ENCODE data around the gene LARGE1.

The LARGE1 gene

DNA sequence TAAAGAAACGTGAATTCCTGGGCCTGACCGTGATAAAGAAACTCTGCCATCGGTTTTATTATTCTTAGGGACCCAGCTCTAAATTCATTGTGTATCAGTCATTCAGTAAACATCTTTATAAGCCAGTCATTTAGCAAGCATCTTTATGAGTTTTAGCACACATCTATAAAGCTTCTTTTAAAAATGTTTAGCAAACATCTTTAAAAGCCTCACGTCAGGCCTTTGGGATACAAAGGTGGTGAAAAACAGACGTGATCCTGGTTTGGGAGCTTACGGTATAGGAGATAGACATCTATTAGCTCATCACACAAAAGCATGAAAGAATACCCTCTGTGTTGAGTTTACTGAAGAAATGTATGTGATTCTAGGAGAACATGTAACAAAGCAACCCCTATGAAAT is 320.2 kb downstream of the LARGE1 start:
- TF ChIP-seq, protein P1, sequence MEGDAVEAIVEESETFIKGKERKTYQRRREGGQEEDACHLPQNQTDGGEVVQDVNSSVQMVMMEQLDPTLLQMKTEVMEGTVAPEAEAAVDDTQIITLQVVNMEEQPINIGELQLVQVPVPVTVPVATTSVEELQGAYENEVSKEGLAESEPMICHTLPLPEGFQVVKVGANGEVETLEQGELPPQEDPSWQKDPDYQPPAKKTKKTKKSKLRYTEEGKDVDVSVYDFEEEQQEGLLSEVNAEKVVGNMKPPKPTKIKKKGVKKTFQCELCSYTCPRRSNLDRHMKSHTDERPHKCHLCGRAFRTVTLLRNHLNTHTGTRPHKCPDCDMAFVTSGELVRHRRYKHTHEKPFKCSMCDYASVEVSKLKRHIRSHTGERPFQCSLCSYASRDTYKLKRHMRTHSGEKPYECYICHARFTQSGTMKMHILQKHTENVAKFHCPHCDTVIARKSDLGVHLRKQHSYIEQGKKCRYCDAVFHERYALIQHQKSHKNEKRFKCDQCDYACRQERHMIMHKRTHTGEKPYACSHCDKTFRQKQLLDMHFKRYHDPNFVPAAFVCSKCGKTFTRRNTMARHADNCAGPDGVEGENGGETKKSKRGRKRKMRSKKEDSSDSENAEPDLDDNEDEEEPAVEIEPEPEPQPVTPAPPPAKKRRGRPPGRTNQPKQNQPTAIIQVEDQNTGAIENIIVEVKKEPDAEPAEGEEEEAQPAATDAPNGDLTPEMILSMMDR (IDR thresholded peaks at IDR 0.05; ENCODE audit: borderline replicate concordance, extremely low read depth, low read length, poor library complexity, severe bottlenecking) = no peak
- no peak for TF ChIP-seq EZH2 (IDR thresholded peaks at IDR 0.05; ENCODE audit: borderline replicate concordance, low read depth, low read length, severe bottlenecking)
- DNase-seq (no peak), ATAC-seq (ENCODE audit: insufficient read depth, low read depth) (no peak)
- Histone ChIP-seq H3K27ac (ENCODE audit: low read length) (no peak overlapping the region), H3K9ac (ENCODE audit: low read depth, low read length) (no peak overlapping the region), H2AFZ (ENCODE audit: low read depth, low read length) (no peak overlapping the region), H3K4me2 (ENCODE audit: insufficient read depth, low read length) (no peak overlapping the region), H3K36me3 (ENCODE audit: insufficient read depth, low read length) (no peaks in the 10 kb centered on the region), H3K79me2 (ENCODE audit: insufficient read depth, low read length) (no peaks in the 10 kb centered on the region), H3K4me1 (ENCODE audit: insufficient read depth, low read length) (no peaks in the 10 kb centered on the region), H4K20me1 (ENCODE audit: insufficient read depth, low read length) (no peaks in the 10 kb centered on the region), H3K4me3 (ENCODE audit: low read depth in 1 of 2, low read length in 2 of 2) (no peak overlapping the region), H3K27me3 (ENCODE audit: insufficient read depth, low read length, poor library complexity) (no peaks in the 10 kb centered on the region), H3K9me3 (ENCODE audit: insufficient read depth, low read length, severe bottlenecking) (no peaks in the 10 kb centered on the region)

DNA sequence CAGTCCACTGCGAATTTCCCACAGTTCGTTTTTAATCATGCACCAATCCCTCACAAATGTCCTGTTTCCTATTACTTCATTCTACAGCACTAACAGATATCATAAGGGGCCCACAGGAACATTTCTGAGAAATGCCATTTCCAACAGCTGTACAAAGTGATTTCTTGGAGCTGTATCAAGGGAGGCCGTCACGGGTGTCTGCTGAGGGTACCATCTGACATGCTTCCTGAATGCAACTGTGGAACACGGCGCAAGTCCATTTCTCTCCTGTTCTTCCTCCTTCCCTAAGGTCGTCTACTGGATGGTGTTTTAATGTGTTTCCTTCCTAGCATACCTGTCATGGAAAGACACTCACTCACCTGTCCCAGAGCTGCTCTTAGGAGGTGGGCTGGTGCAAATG is 320.7 kb downstream of the LARGE1 start:
- Histone ChIP-seq H3K79me2 (ENCODE audit: insufficient read depth, low read length) (no peaks in the 10 kb centered on the region), H3K9ac (ENCODE audit: low read depth, low read length) (no peak overlapping the region), H3K9me3 (ENCODE audit: insufficient read depth, low read length, severe bottlenecking) (no peaks in the 10 kb centered on the region), H4K20me1 (ENCODE audit: insufficient read depth, low read length) (no peaks in the 10 kb centered on the region), H3K4me1 (ENCODE audit: insufficient read depth, low read length) (no peaks in the 10 kb centered on the region), H3K36me3 (ENCODE audit: insufficient read depth, low read length) (no peaks in the 10 kb centered on the region), H3K4me3 (ENCODE audit: low read depth in 1 of 2, low read length in 2 of 2) (no peak overlapping the region), H3K4me2 (ENCODE audit: insufficient read depth, low read length) (no peak overlapping the region), H3K27ac (ENCODE audit: low read length) (no peak overlapping the region), H3K27me3 (ENCODE audit: insufficient read depth, low read length, poor library complexity) (no peaks in the 10 kb centered on the region), H2AFZ (ENCODE audit: low read depth, low read length) (no peak overlapping the region)
- ATAC-seq (ENCODE audit: insufficient read depth, low read depth) = no peak
- no peak for TF ChIP-seq EZH2 (IDR thresholded peaks at IDR 0.05; ENCODE audit: borderline replicate concordance, low read depth, low read length, severe bottlenecking)
- TF ChIP-seq, protein P1 (IDR thresholded peaks at IDR 0.05; ENCODE audit: borderline replicate concordance, extremely low read depth, low read length, poor library complexity, severe bottlenecking) = no peak
- DNase-seq = no peak

DNA sequence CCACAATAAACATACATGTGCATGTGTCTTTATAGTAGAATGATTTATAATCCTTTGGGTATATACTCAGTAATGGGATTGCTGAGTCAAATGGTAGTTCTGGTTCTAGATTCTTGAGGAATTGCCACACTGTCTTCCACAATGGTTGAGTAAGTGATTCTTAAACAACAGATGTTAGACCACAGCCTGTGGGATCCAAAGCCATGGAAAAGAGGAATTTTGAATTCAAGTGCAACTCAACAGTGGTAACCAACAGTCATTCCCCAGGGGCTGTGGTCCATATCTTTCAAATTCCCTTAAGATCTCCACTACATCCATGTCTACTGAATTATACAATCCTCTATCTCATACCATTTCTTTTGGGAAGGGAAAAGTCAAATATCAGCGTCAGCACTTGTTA is 321.5 kb downstream of the LARGE1 start:
- Histone ChIP-seq H3K4me2 (ENCODE audit: insufficient read depth, low read length) (no peak overlapping the region), H3K27ac (ENCODE audit: low read length) (no peak overlapping the region), H3K36me3 (ENCODE audit: insufficient read depth, low read length) (no peaks in the 10 kb centered on the region), H3K4me3 (ENCODE audit: low read depth in 1 of 2, low read length in 2 of 2) (no peak overlapping the region), H4K20me1 (ENCODE audit: insufficient read depth, low read length) (no peaks in the 10 kb centered on the region), H3K4me1 (ENCODE audit: insufficient read depth, low read length) (no peaks in the 10 kb centered on the region), H2AFZ (ENCODE audit: low read depth, low read length) (no peak overlapping the region), H3K9ac (ENCODE audit: low read depth, low read length) (no peak overlapping the region), H3K79me2 (ENCODE audit: insufficient read depth, low read length) (no peaks in the 10 kb centered on the region), H3K27me3 (ENCODE audit: insufficient read depth, low read length, poor library complexity) (no peaks in the 10 kb centered on the region), H3K9me3 (ENCODE audit: insufficient read depth, low read length, severe bottlenecking) (no peaks in the 10 kb centered on the region)
- DNase-seq = no peak
- TF ChIP-seq, protein P1 (IDR thresholded peaks at IDR 0.05; ENCODE audit: borderline replicate concordance, extremely low read depth, low read length, poor library complexity, severe bottlenecking) = no peak
- no peak for TF ChIP-seq EZH2 (IDR thresholded peaks at IDR 0.05; ENCODE audit: borderline replicate concordance, low read depth, low read length, severe bottlenecking)
- ATAC-seq (ENCODE audit: insufficient read depth, low read depth) = no peak

All from DND-41 (cell line).